ENCODE data around the gene PRKAR2B.
A peak's percentile ranks its signal among the peaks of the same experiment; 100 is the strongest.

The PRKAR2B gene

GRCh38 chr7:107180378-107180777 is 135.9 kb downstream of the PRKAR2B start:
- peak; percentile 65 for DNase-seq (ENCODE audit: low read depth, low spot score)

- DNase-seq (ENCODE audit: low read depth, low spot score): no peak
Measured at GRCh38 chr7:107181172-107181571, 136.7 kb downstream of the PRKAR2B start.

GRCh38 chr7:107185716-107186115 is 141.2 kb downstream of the PRKAR2B start:
- no peak for DNase-seq (ENCODE audit: low read depth, low spot score)

- DNase-seq (ENCODE audit: low read depth, low spot score): no peak
Measured at GRCh38 chr7:107186240-107186639, 141.7 kb downstream of the PRKAR2B start.

- no peak for DNase-seq (ENCODE audit: low read depth, low spot score)
Measured at GRCh38 chr7:107187774-107188173, 143.3 kb downstream of the PRKAR2B start.

GRCh38 chr7:107190090-107190489 is 145.6 kb downstream of the PRKAR2B start:
- no peak for DNase-seq (ENCODE audit: low read depth, low spot score)

GRCh38 chr7:107194052-107194451 is 149.5 kb downstream of the PRKAR2B start:
- DNase-seq (ENCODE audit: low read depth, low spot score): no peak

GRCh38 chr7:107196834-107197610 is 152.5 kb downstream of the PRKAR2B start:
- no peak for DNase-seq (ENCODE audit: low read depth, low spot score)

- no peak for DNase-seq (ENCODE audit: low read depth, low spot score)
Measured at GRCh38 chr7:107201795-107202450, 157.4 kb downstream of the PRKAR2B start.

GRCh38 chr7:107203607-107204006 is 159.1 kb downstream of the PRKAR2B start:
- DNase-seq (ENCODE audit: low read depth, low spot score): no peak

GRCh38 chr7:107206136-107206535 is 161.6 kb downstream of the PRKAR2B start:
- DNase-seq (ENCODE audit: low read depth, low spot score): no peak

GRCh38 chr7:107206706-107207105 is 162.2 kb downstream of the PRKAR2B start:
- DNase-seq (ENCODE audit: low read depth, low spot score): no peak

- no peak for DNase-seq (ENCODE audit: low read depth, low spot score)
Measured at GRCh38 chr7:107207459-107207858, 163.0 kb downstream of the PRKAR2B start.

GRCh38 chr7:107208024-107208521 is 163.6 kb downstream of the PRKAR2B start:
- no peak for DNase-seq (ENCODE audit: low read depth, low spot score)

GRCh38 chr7:107208563-107208962 is 164.1 kb downstream of the PRKAR2B start:
- DNase-seq (ENCODE audit: low read depth, low spot score): no peak

GRCh38 chr7:107209565-107209964 is 165.1 kb downstream of the PRKAR2B start:
- no peak for DNase-seq (ENCODE audit: low read depth, low spot score)

GRCh38 chr7:107210400-107210799 is 165.9 kb downstream of the PRKAR2B start:
- DNase-seq (ENCODE audit: low read depth, low spot score): no peak

Measured in activated naive CD8-positive, alpha-beta T cell treated with anti-CD3 and anti-CD28 coated beads, Interleukin-2, amount 50 U/mL, for 16 hours (primary cell).